IMR-90 (cell line): ENCODE measurements around the gene KCTD16. TPM values are rescaled to one million over a fixed set of nuclear protein-coding genes. Genes with fewer than 3 reads are reported as not detected.

Experiments
- ATAC-seq: fragments of 200-7000 bp; cut with Tn5 transposase; 2 replicates; pipeline ENCODE4 v1.9.1; 2020; ENCODE audit warnings: low read depth, mild to moderate bottlenecking, moderate library complexity
- BruUV-seq: library from RNA; stranded (reverse); fragments of 400-500 nt; replicated peaks from 2 replicates; lab custom pipeline; 2021; lab: Mats Ljungman, UMichigan
- CTCF ChIA-PET: fragments of 300-600 bp; formaldehyde crosslinking; extraction: SDS; loops from one replicate; lab custom pipeline; 2021; ENCODE audit warnings: antibody characterized with exemption; lab: Yijun Ruan, JAX
- POLR2A ChIA-PET: fragments of 300-600 bp; sonication (Branson Sonifier 250); formaldehyde crosslinking; loops from one replicate; lab custom pipeline; 2022; ENCODE audit warnings: antibody characterized with exemption; ENCODE audit not compliant: unreplicated experiment; lab: Charles Lee
- DNase-seq: peaks from one replicate; pipeline ENCODE4 v3.0.0; 2013
- H2AFZ ChIP-seq: replicated peaks from 2 replicates; pipeline ENCODE3; 2013; ENCODE audit warnings: low read length, mild to moderate bottlenecking; ENCODE audit not compliant: poor library complexity
- H2AK5ac ChIP-seq: 2 replicates; pipeline ENCODE4 v1.6.1; 2013; ENCODE audit warnings: low read depth, low read length, inconsistent platforms
- H2AK9ac ChIP-seq: replicated peaks from 2 replicates; pipeline ENCODE3; 2013; ENCODE audit warnings: mild to moderate bottlenecking, low read depth, low read length, moderate library complexity; ENCODE audit not compliant: poor library complexity
- H2BK120ac ChIP-seq: 2 replicates; pipeline ENCODE4 v1.6.1; 2013; ENCODE audit warnings: low read depth, low read length, inconsistent platforms
- H2BK15ac ChIP-seq: 3 replicates; pipeline ENCODE4 v1.6.1; 2013; ENCODE audit warnings: low read depth, low read length, inconsistent platforms
- H2BK20ac ChIP-seq: 2 replicates; pipeline ENCODE4 v1.6.1; 2013; ENCODE audit warnings: low read depth, mild to moderate bottlenecking, inconsistent platforms, low read length, moderate library complexity
- H2BK5ac ChIP-seq: 2 replicates; pipeline ENCODE4 v1.6.1; 2013; ENCODE audit warnings: mild to moderate bottlenecking, low read depth, low read length, inconsistent platforms; ENCODE audit not compliant: poor library complexity, severe bottlenecking
- H3K14ac ChIP-seq: replicated peaks from 2 replicates; pipeline ENCODE4 v1.6.1; 2013; ENCODE audit warnings: low read depth, low read length, inconsistent platforms
- H3K18ac ChIP-seq: 2 replicates; pipeline ENCODE4 v1.6.1; 2013; ENCODE audit warnings: low read depth, low read length, control low read depth
- H3K23ac ChIP-seq: 2 replicates; pipeline ENCODE4 v1.6.1; 2013; ENCODE audit warnings: low read depth, low read length, inconsistent platforms
- H3K27ac ChIP-seq: 2 replicates; pipeline ENCODE4 v1.5.1; 2013; ENCODE audit warnings: mild to moderate bottlenecking, control low read depth, low read length; ENCODE audit not compliant: insufficient read depth
- H3K27me3 ChIP-seq: 2 replicates; pipeline ENCODE4 v1.6.1; 2013; ENCODE audit warnings: low read length; ENCODE audit not compliant: control insufficient read depth, insufficient read depth
- H3K36me3 ChIP-seq: 2 replicates; pipeline ENCODE4 v1.6.1; 2013; ENCODE audit warnings: low read length, mixed read lengths; ENCODE audit not compliant: control insufficient read depth, insufficient read depth
- H3K4ac ChIP-seq: 2 replicates; pipeline ENCODE4 v1.6.1; 2013; ENCODE audit warnings: low read depth, low read length, inconsistent platforms
- H3K4me1 ChIP-seq: 2 replicates; pipeline ENCODE4 v1.6.1; 2013; ENCODE audit warnings: low read length, mixed read lengths; ENCODE audit not compliant: control insufficient read depth, insufficient read depth
- H3K4me2 ChIP-seq: 2 replicates; pipeline ENCODE4 v1.6.1; 2013; ENCODE audit warnings: low read depth, mild to moderate bottlenecking, control low read depth, low read length, moderate library complexity
- H3K4me3 ChIP-seq: 2 replicates; pipeline ENCODE4 v1.5.1; 2013; ENCODE audit warnings: low read depth, mild to moderate bottlenecking, control low read depth, low read length, moderate library complexity; ENCODE audit not compliant: insufficient read depth
- H3K56ac ChIP-seq: 2 replicates; pipeline ENCODE4 v1.6.1; 2013; ENCODE audit warnings: low read length, inconsistent platforms; ENCODE audit not compliant: insufficient read depth; ENCODE audit errors: extremely low read depth
- H3K79me1 ChIP-seq, 2 experiments: 2 replicates each; pipeline ENCODE4 v1.6.1; 2013; ENCODE audit warnings: low read length in 2 of 2, inconsistent platforms in 1 of 2, low read depth in 1 of 2
- H3K9ac ChIP-seq: 2 replicates; pipeline ENCODE4 v1.6.1; 2013; ENCODE audit warnings: low read depth, low read length, control low read depth
- H3K9me1 ChIP-seq: 2 replicates; pipeline ENCODE4 v1.6.1; 2013; ENCODE audit warnings: low read length, inconsistent platforms; ENCODE audit not compliant: insufficient read depth
- H3K9me3 ChIP-seq: 2 replicates; pipeline ENCODE4 v1.6.1; 2013; ENCODE audit warnings: low read length; ENCODE audit not compliant: control insufficient read depth, insufficient read depth
- H4K20me1 ChIP-seq: 2 replicates; pipeline ENCODE4 v1.6.1; 2013; ENCODE audit warnings: low read length, inconsistent platforms; ENCODE audit not compliant: insufficient read depth
- H4K5ac ChIP-seq: 2 replicates; pipeline ENCODE4 v1.6.1; 2013; ENCODE audit warnings: mild to moderate bottlenecking, low read depth, low read length, control low read depth
- H4K8ac ChIP-seq, 2 experiments: 2 replicates each; pipeline ENCODE4 v1.6.1; 2013; ENCODE audit warnings: low read depth in 2 of 2, low read length in 2 of 2, control low read depth in 1 of 2, inconsistent platforms in 1 of 2
- H4K91ac ChIP-seq: 2 replicates; pipeline ENCODE4 v1.6.1; 2013; ENCODE audit warnings: low read depth, low read length, inconsistent platforms; ENCODE audit not compliant: insufficient read depth
- CHD1 ChIP-seq: IDR thresholded peaks from 2 replicates; pipeline ENCODE4 v1.6.1; 2012; ENCODE audit warnings: low read depth, low read length, improper control_type of control experiment
- WGBS, 2 experiments: methylation state at CpG; one replicate each; pipeline versions ENCODE4 v1.1.5 to v1.1.7; 2013; ENCODE audit warnings: missing lambda C conversion rate in 2 of 2; ENCODE audit not compliant: insufficient read length in 1 of 2; ENCODE audit errors: extremely low coverage in 2 of 2; 5-methylcytosine and 5-hydroxymethylcytosine counted together
- dilution Hi-C: fragments of 300-500 bp; cut with HindIII; formaldehyde crosslinking; loops from one replicate; pipeline ENCODE4 v1.14.3; 2018; ENCODE audit warnings: low sequenced_read_pairs; ENCODE audit not compliant: unreplicated experiment
- in situ Hi-C: fragments of 300-500 bp; cut with MboI; formaldehyde crosslinking; loops from 3 replicates; pipeline ENCODE4 v1.14.3; 2019; ENCODE audit warnings: low sequenced_read_pairs, inconsistent platforms, mixed read lengths
- intact Hi-C: fragments of 100-400 bp; cut with micrococcal nuclease; formaldehyde crosslinking; loops from 2 replicates; pipeline ENCODE4 v1.10.0; 2022
- polyA plus RNA-seq, 3 experiments: library from polyadenylated mRNA; depleted of rRNA; stranded (reverse); fragments of >200 nt; gene quantifications; 2 replicates each; pipeline ENCODE4 v1.2.3, GENCODE V29; 2012; ENCODE audit warnings: low replicate concordance in 1 of 3
- total RNA-seq: library from RNA; depleted of rRNA; stranded (reverse); fragments of >200 nt; gene quantifications from 2 replicates; pipeline ENCODE4 v1.2.3, GENCODE V29; 2012

KCTD16 gene
- total and polyA plus RNA-seq, 2 of the 4 experiments (the other 2 are of a cell fraction), result 0.43 to 1.1 TPM

DNA sequence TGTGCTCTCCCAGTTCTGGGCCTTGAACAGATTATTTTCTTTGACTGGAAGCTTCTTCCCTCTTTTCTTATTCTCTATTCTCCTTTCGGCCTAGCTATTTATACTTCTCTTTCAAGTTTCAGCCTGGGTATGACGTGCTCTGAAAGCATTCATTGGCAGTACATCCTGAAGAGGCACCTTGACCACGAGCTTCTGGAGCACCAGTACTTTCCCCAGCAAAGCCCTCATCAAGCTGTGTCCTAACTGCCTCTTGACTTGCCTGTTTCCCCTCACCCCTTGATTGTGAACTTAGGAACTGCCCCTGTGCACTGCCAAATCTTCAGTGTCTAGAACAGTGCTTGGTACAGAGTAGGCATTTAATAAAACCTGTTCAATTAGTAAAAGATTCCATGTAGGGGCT is 154.9 kb downstream of the KCTD16 start:
- CTCF ChIA-PET, result no interaction called here
- TF ChIP-seq CHD1, result no peak
- Histone ChIP-seq H3K9me3 (no peaks in the 10 kb centered on the region), H3K18ac (no peak overlapping the region), H2BK15ac (no peak overlapping the region), H3K4me1 (no peaks in the 10 kb centered on the region), H4K5ac (no peak overlapping the region), H2AK5ac (no peak overlapping the region), H4K20me1 (no peaks in the 10 kb centered on the region), H3K14ac (no peak overlapping the region), H3K9me1 (no peaks in the 10 kb centered on the region), H2AFZ (no peak overlapping the region), H2BK120ac (no peak overlapping the region), H3K27ac (no peak overlapping the region), H3K36me3 (no peaks in the 10 kb centered on the region), H3K4me2 (no peak overlapping the region), H3K4me3 (no peak overlapping the region), H4K8ac (no peak overlapping the region), H3K79me1 (no peaks in the 10 kb centered on the region), H4K91ac (no peak overlapping the region), H2AK9ac (no peak overlapping the region), H2BK20ac (no peak overlapping the region), H3K23ac (no peak overlapping the region), H2BK5ac (no peak overlapping the region), H3K27me3 (no peaks in the 10 kb centered on the region), H3K4ac (no peak overlapping the region), H3K56ac (no peak overlapping the region), H3K9ac (no peak overlapping the region)
- DNase-seq, result no peak
- in situ Hi-C loops (no loop called here), dilution Hi-C loops (no loop called here), intact Hi-C loops (no loop called here)
- no CpG with 5 or more reads among the region's 3 CpGs for WGBS, 2 experiments
- POLR2A ChIA-PET, result no interaction called here
- no TSS peak for BruUV-seq
- no peak for ATAC-seq
